Activated CD8-positive, alpha-beta memory T cell treated with anti-CD3 and anti-CD28 coated beads, Interleukin-2, amount 10 ng/mL, durations not matched to agents 7 days and 5 days (primary cell): Measurements from ENCODE around the gene MZT1. TPM values are rescaled to one million over a fixed set of nuclear protein-coding genes. Genes with fewer than 3 reads are reported as not detected.

ENCODE experiments used
- ATAC-seq: fragments of 150-1000 bp; cut with Tn5 transposase; one replicate; pipeline ENCODE4 v1.10.0; 2021; ENCODE audit warnings: moderate library complexity
- CTCF ChIA-PET: fragments of 350-600 bp; sonication (Branson Sonifier 250); formaldehyde crosslinking; loops from one replicate; lab custom pipeline; 2021; ENCODE audit warnings: antibody characterized with exemption; lab: Charles Lee
- DNase-seq: peaks from one replicate; pipeline ENCODE4 v3.0.0-alpha.2; 2020
- H3K27ac Mint-ChIP-seq: one replicate; pipeline ENCODE4 v1.8.0; 2021; ENCODE audit warnings: mild to moderate bottlenecking, mixed read lengths
- H3K27me3 Mint-ChIP-seq: one replicate; pipeline ENCODE4 v1.8.0; 2021; ENCODE audit warnings: mixed read lengths
- H3K36me3 Mint-ChIP-seq: one replicate; pipeline ENCODE4 v1.8.0; 2021; ENCODE audit warnings: mild to moderate bottlenecking, mixed read lengths
- H3K4me1 Mint-ChIP-seq: one replicate; pipeline ENCODE4 v1.8.0; 2021; ENCODE audit warnings: mixed read lengths
- H3K4me3 Mint-ChIP-seq: one replicate; pipeline ENCODE4 v1.8.0; 2021; ENCODE audit warnings: mild to moderate bottlenecking, moderate library complexity, mixed read lengths
- H3K9me3 Mint-ChIP-seq: one replicate; pipeline ENCODE4 v1.8.0; 2022; ENCODE audit warnings: low read depth, mixed read lengths
- total RNA-seq, 2 experiments: library from RNA; stranded (reverse); gene quantifications; one replicate each; pipeline ENCODE4 v1.2.3, GENCODE V29; 2021

MZT1 gene
- total RNA-seq, 2 experiments from 2014 or later, result 19.7 to 23.3 TPM

GRCh38 chr13:72716776-72717175 lies 10.7 kb downstream of the MZT1 start:
- Mint-ChIP-seq H3K9me3 (no peaks in the 10 kb centered on the region), H3K27me3 (no peaks in the 10 kb centered on the region), H3K36me3 (peaks cover 84% of the 10 kb centered on the region), H3K27ac (no peak overlapping the region), H3K4me1 (peaks cover 8% of the 10 kb centered on the region), H3K4me3 (no peak overlapping the region)
- ATAC-seq (no peak), DNase-seq (no peak)
- CTCF ChIA-PET, result no interaction called here

- Mint-ChIP-seq H3K27me3 (peaks cover 1% of the 10 kb centered on the region), H3K4me3 (no peak overlapping the region), H3K36me3 (peaks cover 1% of the 10 kb centered on the region), H3K4me1 (no peaks in the 10 kb centered on the region), H3K27ac (no peak overlapping the region), H3K9me3 (no peaks in the 10 kb centered on the region)
- CTCF ChIA-PET, result interaction anchor here (1.1 kb wide), 1 partner anchor 554 kb away, joined by 3 read pairs; no protein-coding TSS in a partner anchor
- ATAC-seq (no peak), DNase-seq (no peak)
Observed at GRCh38 chr13:72700509-72700908, 26.9 kb downstream of the MZT1 start.

- H3K36me3 Mint-ChIP-seq, result no peaks in the 10 kb centered on the region
- CTCF ChIA-PET, result interaction anchor here (1.1 kb wide), 1 partner anchor 55 kb away, joined by 4 read pairs; no protein-coding TSS in a partner anchor
- H3K4me1 Mint-ChIP-seq, result no peaks in the 10 kb centered on the region
- ATAC-seq (no peak), DNase-seq (no peak)
- no peak overlapping the region for H3K27ac Mint-ChIP-seq
- H3K27me3 Mint-ChIP-seq, result peaks cover 10% of the 10 kb centered on the region
- H3K9me3 Mint-ChIP-seq, result no peaks in the 10 kb centered on the region
- H3K4me3 Mint-ChIP-seq, result no peak overlapping the region
Observed at GRCh38 chr13:72698164-72698563, 29.3 kb downstream of the MZT1 start.

GRCh38 chr13:72696579-72696978 lies 30.9 kb downstream of the MZT1 start:
- no peaks in the 10 kb centered on the region for H3K9me3 Mint-ChIP-seq
- DNase-seq (no peak), ATAC-seq (no peak)
- H3K36me3 Mint-ChIP-seq, result no peaks in the 10 kb centered on the region
- H3K4me1 Mint-ChIP-seq, result no peaks in the 10 kb centered on the region
- H3K27ac Mint-ChIP-seq, result no peak overlapping the region
- CTCF ChIA-PET, result interaction anchor here (1.1 kb wide), 2 partner anchors 24 to 53 kb away, joined by 4 read pairs; no protein-coding TSS in a partner anchor
- no peak overlapping the region for H3K4me3 Mint-ChIP-seq
- peaks cover 15% of the 10 kb centered on the region for H3K27me3 Mint-ChIP-seq

GRCh38 chr13:72694314-72694713 lies 33.1 kb downstream of the MZT1 start:
- CTCF ChIA-PET, result no interaction called here
- no peaks in the 10 kb centered on the region for H3K9me3 Mint-ChIP-seq

GRCh38 chr13:72693832-72694231 lies 33.6 kb downstream of the MZT1 start:
- Mint-ChIP-seq H3K36me3 (no peaks in the 10 kb centered on the region), H3K27ac (no peak overlapping the region), H3K9me3 (no peaks in the 10 kb centered on the region), H3K27me3 (peaks cover 15% of the 10 kb centered on the region), H3K4me1 (no peaks in the 10 kb centered on the region), H3K4me3 (no peak overlapping the region)
- ATAC-seq (no peak), DNase-seq (no peak)
- CTCF ChIA-PET, result no interaction called here

More at GRCh38 chr13:72694314-72694713, 33.1 kb downstream of the MZT1 start:
- Mint-ChIP-seq H3K4me3 (no peak overlapping the region), H3K27me3 (peaks cover 15% of the 10 kb centered on the region), H3K4me1 (no peaks in the 10 kb centered on the region), H3K36me3 (no peaks in the 10 kb centered on the region), H3K27ac (no peak overlapping the region)
- ATAC-seq, result no peak
- DNase-seq, result no peak

GRCh38 chr13:72692884-72693514 lies 34.4 kb downstream of the MZT1 start:
- CTCF ChIA-PET, result no interaction called here
- H3K36me3 Mint-ChIP-seq, result no peaks in the 10 kb centered on the region

GRCh38 chr13:72689181-72689696 lies 38.2 kb downstream of the MZT1 start:
- Mint-ChIP-seq H3K4me1 (no peaks in the 10 kb centered on the region), H3K9me3 (no peaks in the 10 kb centered on the region)
- ATAC-seq, result no peak

More at GRCh38 chr13:72692884-72693514, 34.4 kb downstream of the MZT1 start:
- Mint-ChIP-seq H3K4me1 (no peaks in the 10 kb centered on the region), H3K27ac (no peak overlapping the region), H3K4me3 (no peak overlapping the region), H3K9me3 (no peaks in the 10 kb centered on the region), H3K27me3 (peaks cover 15% of the 10 kb centered on the region)
- ATAC-seq (no peak), DNase-seq (no peak)

GRCh38 chr13:72686766-72687165 lies 40.7 kb downstream of the MZT1 start:
- Mint-ChIP-seq H3K4me3 (no peak overlapping the region), H3K9me3 (no peaks in the 10 kb centered on the region), H3K27ac (no peak overlapping the region), H3K27me3 (peaks cover 8% of the 10 kb centered on the region), H3K36me3 (no peaks in the 10 kb centered on the region), H3K4me1 (no peaks in the 10 kb centered on the region)
- DNase-seq (no peak), ATAC-seq (no peak)
- CTCF ChIA-PET, result no interaction called here

More at GRCh38 chr13:72689181-72689696, 38.2 kb downstream of the MZT1 start:
- CTCF ChIA-PET, result no interaction called here
- no peak for DNase-seq
- Mint-ChIP-seq H3K4me3 (no peak overlapping the region), H3K27me3 (peaks cover 13% of the 10 kb centered on the region), H3K27ac (no peak overlapping the region), H3K36me3 (no peaks in the 10 kb centered on the region)

GRCh38 chr13:72680353-72680752 lies 47.1 kb downstream of the MZT1 start:
- DNase-seq (no peak), ATAC-seq (no peak)
- CTCF ChIA-PET, result no interaction called here
- no peaks in the 10 kb centered on the region for H3K9me3 Mint-ChIP-seq
- no peaks in the 10 kb centered on the region for H3K36me3 Mint-ChIP-seq
- H3K27ac Mint-ChIP-seq, result no peak overlapping the region
- no peaks in the 10 kb centered on the region for H3K4me1 Mint-ChIP-seq
- no peak overlapping the region for H3K4me3 Mint-ChIP-seq
- H3K27me3 Mint-ChIP-seq, result peaks cover 3% of the 10 kb centered on the region

- H3K36me3 Mint-ChIP-seq, result no peaks in the 10 kb centered on the region
- ATAC-seq, result no peak
- CTCF ChIA-PET, result no interaction called here
Observed at GRCh38 chr13:72678312-72678711, 49.1 kb downstream of the MZT1 start.

GRCh38 chr13:72677431-72677830 lies 50.0 kb downstream of the MZT1 start:
- Mint-ChIP-seq H3K9me3 (no peaks in the 10 kb centered on the region), H3K36me3 (no peaks in the 10 kb centered on the region), H3K4me1 (no peaks in the 10 kb centered on the region), H3K27me3 (peaks cover 3% of the 10 kb centered on the region), H3K27ac (no peak overlapping the region), H3K4me3 (no peak overlapping the region)
- ATAC-seq (no peak), DNase-seq (no peak)
- CTCF ChIA-PET, result no interaction called here

More at GRCh38 chr13:72678312-72678711, 49.1 kb downstream of the MZT1 start:
- H3K4me1 Mint-ChIP-seq, result no peaks in the 10 kb centered on the region
- no peak overlapping the region for H3K27ac Mint-ChIP-seq
- H3K4me3 Mint-ChIP-seq, result no peak overlapping the region
- peaks cover 3% of the 10 kb centered on the region for H3K27me3 Mint-ChIP-seq
- no peaks in the 10 kb centered on the region for H3K9me3 Mint-ChIP-seq
- no peak for DNase-seq

- no peak overlapping the region for H3K27ac Mint-ChIP-seq
- DNase-seq (no peak), ATAC-seq (no peak)
- H3K4me1 Mint-ChIP-seq, result no peaks in the 10 kb centered on the region
- CTCF ChIA-PET, result no interaction called here
- no peaks in the 10 kb centered on the region for H3K9me3 Mint-ChIP-seq
- H3K36me3 Mint-ChIP-seq, result no peaks in the 10 kb centered on the region
- no peak overlapping the region for H3K4me3 Mint-ChIP-seq
- H3K27me3 Mint-ChIP-seq, result peaks cover 8% of the 10 kb centered on the region
Observed at GRCh38 chr13:72666391-72666790, 61.0 kb downstream of the MZT1 start.

- no peaks in the 10 kb centered on the region for H3K36me3 Mint-ChIP-seq
- ATAC-seq, result no peak
- no peak overlapping the region for H3K4me3 Mint-ChIP-seq
- no peaks in the 10 kb centered on the region for H3K9me3 Mint-ChIP-seq
- no peak for DNase-seq
- CTCF ChIA-PET, result no interaction called here
- H3K27ac Mint-ChIP-seq, result no peak overlapping the region
- H3K4me1 Mint-ChIP-seq, result no peaks in the 10 kb centered on the region
- peaks cover 14% of the 10 kb centered on the region for H3K27me3 Mint-ChIP-seq
Observed at GRCh38 chr13:72662548-72662947, 64.9 kb downstream of the MZT1 start.
